ENCODE data around the gene ASB13. TPM values are rescaled to one million over a fixed set of nuclear protein-coding genes. Genes with fewer than 3 reads are reported as not detected.

ASB13 gene, protein sequence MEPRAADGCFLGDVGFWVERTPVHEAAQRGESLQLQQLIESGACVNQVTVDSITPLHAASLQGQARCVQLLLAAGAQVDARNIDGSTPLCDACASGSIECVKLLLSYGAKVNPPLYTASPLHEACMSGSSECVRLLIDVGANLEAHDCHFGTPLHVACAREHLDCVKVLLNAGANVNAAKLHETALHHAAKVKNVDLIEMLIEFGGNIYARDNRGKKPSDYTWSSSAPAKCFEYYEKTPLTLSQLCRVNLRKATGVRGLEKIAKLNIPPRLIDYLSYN
- 30.4 TPM for total RNA-seq

DNA sequence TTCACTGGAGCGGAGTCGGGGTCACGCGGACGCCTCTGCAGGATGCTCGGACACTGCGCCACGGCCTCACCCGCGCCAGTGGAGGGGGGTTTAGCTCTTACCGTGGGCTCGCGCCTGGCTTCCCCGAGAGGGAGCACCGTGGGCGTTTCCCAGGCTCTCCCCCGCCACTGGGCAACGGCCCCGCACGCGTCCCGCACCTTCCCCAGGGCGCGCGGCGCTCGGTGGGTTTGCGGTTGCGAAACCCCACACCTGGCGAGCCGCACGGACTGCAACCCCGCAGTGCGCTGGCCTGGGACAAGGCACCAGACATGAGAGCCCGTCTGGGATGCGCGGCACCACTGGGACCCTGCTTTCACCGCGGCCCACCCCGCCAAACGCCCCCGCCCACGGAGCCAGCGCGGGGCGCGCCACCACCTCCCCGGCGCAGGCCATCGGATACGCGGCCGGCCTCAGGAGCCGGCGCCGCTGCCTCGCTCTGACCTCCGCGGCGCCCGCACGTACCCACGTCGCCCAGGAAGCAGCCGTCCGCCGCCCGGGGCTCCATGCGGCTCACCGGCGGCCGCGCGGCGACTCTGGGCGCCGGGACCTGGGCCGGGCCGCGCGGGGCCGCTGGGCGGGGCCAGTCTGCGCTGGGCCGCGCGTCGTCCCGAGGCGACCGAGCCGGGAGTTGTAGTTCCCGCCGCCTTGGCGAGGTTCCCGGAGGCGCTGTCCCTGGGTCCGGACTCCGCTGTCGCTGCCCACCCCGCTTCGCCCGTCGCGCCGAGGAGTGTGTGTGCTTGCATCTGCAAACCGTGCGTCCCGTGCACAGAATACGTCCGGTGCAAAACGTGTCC, at the start of gene ASB13:
TSS of gene ASB13 (minus strand) at position 588 of the 833 bp plus-strand sequence. CDS start at position 544, 44 bp downstream.

DNA sequence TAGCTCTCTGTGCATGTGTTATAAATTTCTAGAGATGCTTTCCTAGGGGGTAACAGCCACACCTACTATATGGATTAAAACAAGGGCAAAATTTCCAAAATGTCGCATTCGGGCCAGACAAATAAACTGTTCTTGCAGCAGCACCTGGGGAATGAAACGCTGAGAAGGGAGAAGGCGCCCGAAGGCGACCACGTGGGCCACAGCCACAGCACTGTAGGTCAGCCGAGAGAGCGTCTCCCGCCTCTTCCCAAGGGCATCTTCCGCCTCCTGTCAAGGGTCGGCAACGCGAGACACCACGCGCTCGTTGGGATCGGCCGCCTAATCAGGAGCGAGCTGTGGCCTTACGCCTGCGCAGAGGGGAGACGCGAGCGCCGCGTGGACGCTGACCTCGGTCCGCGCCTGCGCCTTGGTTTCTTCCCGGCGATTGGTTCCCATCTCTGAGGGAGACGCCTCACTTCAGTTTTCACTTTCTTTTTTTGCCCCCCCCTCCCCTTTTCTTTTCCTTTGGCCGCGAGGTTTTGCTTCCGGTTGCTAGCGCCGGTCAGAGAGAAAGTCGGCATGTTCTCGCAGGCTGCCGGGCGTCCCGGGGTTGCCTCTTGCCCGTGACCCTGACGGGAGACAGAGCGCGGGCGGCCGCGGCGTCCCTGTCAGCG, 18.0 kb upstream of the ASB13 start, which contains the start of gene TASOR2:
TSS of gene TASOR2 (plus strand) at position 521 of the 653 bp plus-strand sequence. CDS start 35,805 bp downstream, outside the sequence.

Other genes with a start within 250 kb of the ASB13 start
- 3.3 TPM for gene CALML5, start 167.0 kb downstream of the ASB13 start, total RNA-seq
- gene CALML3, start 141.6 kb downstream of the ASB13 start, total RNA-seq: 0.33 TPM
- gene TASOR2, start 18.2 kb upstream of the ASB13 start, total RNA-seq: 119 TPM
- 290 TPM for gene GDI2, start 146.8 kb upstream of the ASB13 start, total RNA-seq
- gene ANKRD16, start 223.3 kb upstream of the ASB13 start, total RNA-seq: 15.1 TPM
- gene FBH1, start 223.6 kb upstream of the ASB13 start, total RNA-seq: 94.6 TPM